ENCODE measurements around the gene RERE. TPM values are rescaled to one million over a fixed set of nuclear protein-coding genes. Genes with fewer than 3 reads are reported as not detected.

The RERE gene
- polyA plus RNA-seq, 1 of the 3 experiments (the other 2 are of a cell fraction), result 8.1 TPM

DNA sequence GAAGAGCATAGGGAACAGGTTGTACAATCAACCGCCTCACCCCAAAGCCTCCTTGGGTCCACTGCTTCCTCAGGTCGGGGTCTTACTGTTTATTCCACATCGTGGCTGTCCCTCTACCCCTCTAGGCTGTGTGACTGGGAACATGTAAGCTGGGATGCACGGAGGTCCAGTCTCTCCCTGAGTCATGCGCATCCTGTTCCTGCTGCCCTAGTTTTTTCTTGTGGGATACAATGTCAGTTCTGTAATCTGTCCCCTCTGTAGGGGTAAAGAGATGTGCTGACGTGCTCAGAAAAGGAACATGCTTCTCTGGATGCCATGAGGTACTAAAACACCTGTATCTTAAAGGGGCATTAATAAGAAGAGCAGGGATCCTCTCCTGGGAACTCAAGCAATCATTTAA lies 433.4 kb downstream of the RERE start (continued):
- TF ChIP-seq, protein P1, sequence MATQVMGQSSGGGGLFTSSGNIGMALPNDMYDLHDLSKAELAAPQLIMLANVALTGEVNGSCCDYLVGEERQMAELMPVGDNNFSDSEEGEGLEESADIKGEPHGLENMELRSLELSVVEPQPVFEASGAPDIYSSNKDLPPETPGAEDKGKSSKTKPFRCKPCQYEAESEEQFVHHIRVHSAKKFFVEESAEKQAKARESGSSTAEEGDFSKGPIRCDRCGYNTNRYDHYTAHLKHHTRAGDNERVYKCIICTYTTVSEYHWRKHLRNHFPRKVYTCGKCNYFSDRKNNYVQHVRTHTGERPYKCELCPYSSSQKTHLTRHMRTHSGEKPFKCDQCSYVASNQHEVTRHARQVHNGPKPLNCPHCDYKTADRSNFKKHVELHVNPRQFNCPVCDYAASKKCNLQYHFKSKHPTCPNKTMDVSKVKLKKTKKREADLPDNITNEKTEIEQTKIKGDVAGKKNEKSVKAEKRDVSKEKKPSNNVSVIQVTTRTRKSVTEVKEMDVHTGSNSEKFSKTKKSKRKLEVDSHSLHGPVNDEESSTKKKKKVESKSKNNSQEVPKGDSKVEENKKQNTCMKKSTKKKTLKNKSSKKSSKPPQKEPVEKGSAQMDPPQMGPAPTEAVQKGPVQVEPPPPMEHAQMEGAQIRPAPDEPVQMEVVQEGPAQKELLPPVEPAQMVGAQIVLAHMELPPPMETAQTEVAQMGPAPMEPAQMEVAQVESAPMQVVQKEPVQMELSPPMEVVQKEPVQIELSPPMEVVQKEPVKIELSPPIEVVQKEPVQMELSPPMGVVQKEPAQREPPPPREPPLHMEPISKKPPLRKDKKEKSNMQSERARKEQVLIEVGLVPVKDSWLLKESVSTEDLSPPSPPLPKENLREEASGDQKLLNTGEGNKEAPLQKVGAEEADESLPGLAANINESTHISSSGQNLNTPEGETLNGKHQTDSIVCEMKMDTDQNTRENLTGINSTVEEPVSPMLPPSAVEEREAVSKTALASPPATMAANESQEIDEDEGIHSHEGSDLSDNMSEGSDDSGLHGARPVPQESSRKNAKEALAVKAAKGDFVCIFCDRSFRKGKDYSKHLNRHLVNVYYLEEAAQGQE (IDR thresholded peaks at IDR 0.05; ENCODE audit: low read depth, low read length), result no peak
- TF ChIP-seq, protein P2, sequence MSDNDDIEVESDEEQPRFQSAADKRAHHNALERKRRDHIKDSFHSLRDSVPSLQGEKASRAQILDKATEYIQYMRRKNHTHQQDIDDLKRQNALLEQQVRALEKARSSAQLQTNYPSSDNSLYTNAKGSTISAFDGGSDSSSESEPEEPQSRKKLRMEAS (IDR thresholded peaks at IDR 0.05; ENCODE audit: low read depth), result no peak

DNA sequence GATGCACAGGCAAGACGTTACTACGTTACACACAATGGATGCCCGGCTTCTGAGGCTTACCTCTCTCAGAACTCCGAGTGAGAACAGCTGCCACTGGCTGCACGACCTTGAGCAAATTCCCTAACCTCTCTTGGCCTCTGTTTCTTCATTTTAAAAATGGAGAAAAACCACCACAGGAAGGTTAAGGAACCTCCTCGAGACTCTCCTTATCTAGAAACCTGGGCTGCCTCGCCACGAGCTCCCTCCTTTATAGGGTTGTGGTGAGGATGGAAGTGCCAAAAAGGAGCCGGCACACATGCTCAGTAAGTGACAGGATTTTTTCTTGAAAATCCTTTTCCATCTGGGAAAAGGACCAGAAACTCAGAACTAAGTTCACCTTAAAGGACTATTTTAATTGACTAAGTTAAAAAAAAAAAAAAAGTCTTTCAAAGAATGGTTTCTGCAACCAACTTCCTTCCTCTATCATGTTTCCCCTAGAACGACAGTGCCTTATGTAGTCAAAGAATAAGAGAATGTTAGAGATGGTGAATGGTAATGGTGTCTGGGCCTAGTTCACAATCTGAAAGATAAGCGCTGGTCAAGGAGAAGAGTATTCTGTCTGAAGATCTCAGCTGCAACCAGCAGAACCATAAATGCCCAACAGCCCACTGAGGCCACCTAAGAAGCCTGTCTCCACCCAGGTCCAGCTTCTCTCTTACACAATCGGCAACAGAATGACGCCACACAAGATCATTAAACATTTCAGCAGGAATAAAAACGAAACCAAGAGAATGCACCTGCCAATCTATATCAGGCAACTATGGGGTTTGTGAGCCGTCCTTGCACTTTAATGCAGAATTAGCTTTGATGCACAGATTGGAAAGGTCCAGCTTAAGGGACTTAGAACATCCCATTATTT lies 434.6 kb downstream of the RERE start:
- Histone ChIP-seq H2AFZ (ENCODE audit: low read depth) (no peak overlapping the region), H4K20me1 (ENCODE audit: insufficient read depth) (peaks cover 48% of the 10 kb centered on the region), H3K4me3 (ENCODE audit: low read depth in 2 of 2, low read length in 1 of 2) (no peak overlapping the region), H3K27ac (ENCODE audit: low read depth in 2 of 2, low read length in 1 of 2) (no peak overlapping the region), H3K4me1 (ENCODE audit: control insufficient read depth in 1 of 2, insufficient read depth in 2 of 2, low read depth in 1 of 2, low read length in 1 of 2) (peaks cover 14 to 26% of the 10 kb centered on the region in 2 experiments; a peak in 2 of 4 replicates), H3K9ac (no peak overlapping the region), H3K9me2 (no peaks in the 10 kb centered on the region), H3K4me2 (no peak overlapping the region), H3K27me3 (ENCODE audit: insufficient read depth) (no peaks in the 10 kb centered on the region), H3K79me2 (ENCODE audit: insufficient read depth) (peaks cover 83% of the 10 kb centered on the region), H3F3A (replicated peaks; ENCODE audit: insufficient read depth) (peaks cover 13% of the 10 kb centered on the region), H3K9me3 (no peaks in the 10 kb centered on the region), H3K36me3 (replicated peaks in 1 of 2; ENCODE audit: control insufficient read depth in 1 of 2, insufficient read depth in 2 of 2, low read length in 1 of 2) (peaks cover 3 to 23% of the 10 kb centered on the region in 2 experiments)
- ChIA-PET CTCF (interaction anchor here (0.6 to 1.5 kb wide), 3 partner anchors 23 to 69 kb away, joined by 3 to 4 read pairs (median 3); no protein-coding TSS in a partner anchor), POLR2A (interaction anchor here (0.7 kb wide), 1 partner anchor 465 kb away, joined by 4 read pairs; no protein-coding TSS in a partner anchor)
- no peak for TF ChIP-seq SMC3 (IDR thresholded peaks at IDR 0.05; ENCODE audit: low read depth, low read length)
- TF ChIP-seq EZH2phosphoT487 (IDR thresholded peaks at IDR 0.05; ENCODE audit: borderline replicate concordance, low read depth), result no peak
- TF ChIP-seq, protein P3, sequence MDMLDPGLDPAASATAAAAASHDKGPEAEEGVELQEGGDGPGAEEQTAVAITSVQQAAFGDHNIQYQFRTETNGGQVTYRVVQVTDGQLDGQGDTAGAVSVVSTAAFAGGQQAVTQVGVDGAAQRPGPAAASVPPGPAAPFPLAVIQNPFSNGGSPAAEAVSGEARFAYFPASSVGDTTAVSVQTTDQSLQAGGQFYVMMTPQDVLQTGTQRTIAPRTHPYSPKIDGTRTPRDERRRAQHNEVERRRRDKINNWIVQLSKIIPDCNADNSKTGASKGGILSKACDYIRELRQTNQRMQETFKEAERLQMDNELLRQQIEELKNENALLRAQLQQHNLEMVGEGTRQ (IDR thresholded peaks at IDR 0.05; ENCODE audit: borderline replicate concordance, low read depth, low read length), result no peak
- TF ChIP-seq, protein P4, sequence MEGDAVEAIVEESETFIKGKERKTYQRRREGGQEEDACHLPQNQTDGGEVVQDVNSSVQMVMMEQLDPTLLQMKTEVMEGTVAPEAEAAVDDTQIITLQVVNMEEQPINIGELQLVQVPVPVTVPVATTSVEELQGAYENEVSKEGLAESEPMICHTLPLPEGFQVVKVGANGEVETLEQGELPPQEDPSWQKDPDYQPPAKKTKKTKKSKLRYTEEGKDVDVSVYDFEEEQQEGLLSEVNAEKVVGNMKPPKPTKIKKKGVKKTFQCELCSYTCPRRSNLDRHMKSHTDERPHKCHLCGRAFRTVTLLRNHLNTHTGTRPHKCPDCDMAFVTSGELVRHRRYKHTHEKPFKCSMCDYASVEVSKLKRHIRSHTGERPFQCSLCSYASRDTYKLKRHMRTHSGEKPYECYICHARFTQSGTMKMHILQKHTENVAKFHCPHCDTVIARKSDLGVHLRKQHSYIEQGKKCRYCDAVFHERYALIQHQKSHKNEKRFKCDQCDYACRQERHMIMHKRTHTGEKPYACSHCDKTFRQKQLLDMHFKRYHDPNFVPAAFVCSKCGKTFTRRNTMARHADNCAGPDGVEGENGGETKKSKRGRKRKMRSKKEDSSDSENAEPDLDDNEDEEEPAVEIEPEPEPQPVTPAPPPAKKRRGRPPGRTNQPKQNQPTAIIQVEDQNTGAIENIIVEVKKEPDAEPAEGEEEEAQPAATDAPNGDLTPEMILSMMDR (IDR thresholded peaks at IDR 0.05), result no peak
- no peak for TF ChIP-seq FOXM1 (IDR thresholded peaks at IDR 0.05; ENCODE audit: low read depth)
- TF ChIP-seq MEF2A (IDR thresholded peaks at IDR 0.05; ENCODE audit: borderline replicate concordance, low read depth), result no peak
- TF ChIP-seq, protein P1 (IDR thresholded peaks at IDR 0.05; ENCODE audit: low read depth, low read length), result no peak
- TF ChIP-seq, protein P5, sequence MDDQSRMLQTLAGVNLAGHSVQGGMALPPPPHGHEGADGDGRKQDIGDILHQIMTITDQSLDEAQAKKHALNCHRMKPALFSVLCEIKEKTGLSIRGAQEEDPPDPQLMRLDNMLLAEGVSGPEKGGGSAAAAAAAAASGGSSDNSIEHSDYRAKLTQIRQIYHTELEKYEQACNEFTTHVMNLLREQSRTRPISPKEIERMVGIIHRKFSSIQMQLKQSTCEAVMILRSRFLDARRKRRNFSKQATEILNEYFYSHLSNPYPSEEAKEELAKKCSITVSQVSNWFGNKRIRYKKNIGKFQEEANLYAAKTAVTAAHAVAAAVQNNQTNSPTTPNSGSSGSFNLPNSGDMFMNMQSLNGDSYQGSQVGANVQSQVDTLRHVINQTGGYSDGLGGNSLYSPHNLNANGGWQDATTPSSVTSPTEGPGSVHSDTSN (IDR thresholded peaks at IDR 0.05), result no peak
- no peak for TF ChIP-seq RFX5 (IDR thresholded peaks at IDR 0.05; ENCODE audit: low read length)
- no peak for TF ChIP-seq ELF1 (IDR thresholded peaks at IDR 0.05)
- TF ChIP-seq TAF1 (IDR thresholded peaks at IDR 0.05; ENCODE audit: borderline replicate concordance, low read depth, low read length), result no peak
- WGBS (ENCODE audit: low lambda C conversion rate), result 95% methylated on average over 15 of the region's 15 CpGs
- DNase-seq, result no peak

All from SK-N-SH (cell line).